PC-3 (cell line): ENCODE data around the gene LPXN. TPM values are rescaled to one million over a fixed set of nuclear protein-coding genes. Genes with fewer than 3 reads are reported as not detected.

Source experiments
- ATAC-seq: fragments of 200-7000 bp; cut with Tn5 transposase; 2 replicates; pipeline ENCODE4 v1.9.1; 2020; ENCODE audit warnings: mild to moderate bottlenecking, moderate library complexity
- BruUV-seq: library from RNA; stranded (reverse); fragments of 400-500 nt; replicated peaks from 2 replicates; lab custom pipeline; 2021; lab: Mats Ljungman, UMichigan
- CTCF ChIA-PET: fragments of 300-600 bp; sonication (Branson Sonifier 250); formaldehyde crosslinking; loops from one replicate; lab custom pipeline; 2022; ENCODE audit warnings: antibody characterized with exemption; lab: Charles Lee
- POLR2A ChIA-PET: fragments of 300-600 bp; sonication (Branson Sonifier 250); formaldehyde crosslinking; loops from one replicate; lab custom pipeline; 2022; ENCODE audit warnings: antibody characterized with exemption; ENCODE audit not compliant: unreplicated experiment; lab: Charles Lee
- DNase-seq: peaks from one replicate; pipeline ENCODE4 v3.0.0-alpha.2; 2015
- H2AFZ ChIP-seq: fragments of 300-600 bp; sonication (generic); 2 replicates; pipeline ENCODE4 v1.6.0; 2016; ENCODE audit warnings: antibody characterized with exemption, low read length
- H3F3A ChIP-seq: fragments of 300-600 bp; sonication (generic); one replicate; pipeline ENCODE4 v1.6.0; 2017; ENCODE audit warnings: antibody characterized with exemption, low read length, control low read depth, mild to moderate bottlenecking; ENCODE audit not compliant: unreplicated experiment
- H3K27ac ChIP-seq: fragments of 300-600 bp; sonication (generic); 2 replicates; pipeline ENCODE4 v1.5.1; 2016; ENCODE audit warnings: mild to moderate bottlenecking, low read length
- H3K27me3 ChIP-seq: fragments of 300-600 bp; sonication (generic); 2 replicates; pipeline ENCODE4 v1.6.1; 2016; ENCODE audit warnings: low read length, mixed read lengths
- H3K36me3 ChIP-seq: fragments of 300-600 bp; sonication (generic); 2 replicates; pipeline ENCODE4 v1.6.1; 2016; ENCODE audit warnings: low read depth, mixed run types, low read length, mixed read lengths
- H3K4me1 ChIP-seq: fragments of 300-600 bp; sonication (generic); 2 replicates; pipeline ENCODE4 v1.5.1; 2016; ENCODE audit warnings: low read length; ENCODE audit not compliant: insufficient read depth
- H3K4me2 ChIP-seq: fragments of 300-600 bp; sonication (generic); 2 replicates; pipeline ENCODE4 v1.6.0; 2016; ENCODE audit warnings: low read length
- H3K4me3 ChIP-seq: fragments of 300-600 bp; sonication (generic); 2 replicates; pipeline ENCODE4 v1.5.1; 2016; ENCODE audit warnings: mild to moderate bottlenecking, low read length, mixed read lengths
- H3K79me2 ChIP-seq: fragments of 300-600 bp; sonication (generic); 2 replicates; pipeline ENCODE4 v1.6.1; 2017; ENCODE audit warnings: low read length, mixed read lengths
- H3K9ac ChIP-seq: fragments of 300-600 bp; sonication (generic); 2 replicates; pipeline ENCODE4 v1.6.0; 2016; ENCODE audit warnings: mild to moderate bottlenecking, low read length
- H3K9me2 ChIP-seq: fragments of 300-600 bp; sonication (generic); replicated peaks from 2 replicates; pipeline ENCODE4 v1.6.1; 2016; ENCODE audit warnings: mixed run types, low read length, mixed read lengths
- H3K9me3 ChIP-seq: fragments of 300-600 bp; sonication (generic); 2 replicates; pipeline ENCODE4 v1.6.1; 2016; ENCODE audit warnings: low read length, mixed read lengths
- H4K20me1 ChIP-seq: fragments of 300-600 bp; sonication (generic); 2 replicates; pipeline ENCODE4 v1.6.1; 2016; ENCODE audit warnings: low read length, mixed read lengths
- EZH2 ChIP-seq: fragments of 300-600 bp; sonication (generic); IDR thresholded peaks from one replicate; pipeline ENCODE4 v1.6.1; 2017; ENCODE audit warnings: antibody characterized with exemption, mild to moderate bottlenecking, low read length; ENCODE audit not compliant: unreplicated experiment
- EZH2phosphoT487 ChIP-seq: fragments of 300-600 bp; sonication (generic); IDR thresholded peaks from 2 replicates; pipeline ENCODE4 v1.6.1; 2018; ENCODE audit warnings: mild to moderate bottlenecking, antibody characterized with exemption, low read length, borderline replicate concordance
- intact Hi-C: fragments of 100-400 bp; cut with micrococcal nuclease; formaldehyde crosslinking; loops from 2 replicates; pipeline ENCODE4 v1.9.0; 2023
- total RNA-seq: library from RNA; depleted of rRNA; stranded (reverse); fragments of >200 nt; gene quantifications from 2 replicates; pipeline ENCODE4 v1.2.3, GENCODE V29; 2014
- TF ChIP-seq, protein P1 (sequence below): fragments of 300-600 bp; sonication (generic); conservative IDR thresholded peaks from 2 replicates; pipeline ENCODE4 v1.5.1; 2017; ENCODE audit warnings: antibody characterized with exemption, low read depth, mild to moderate bottlenecking, low read length

LPXN gene
- total RNA-seq, 1 experiment from 2014 or later, result 12.1 TPM

DNA sequence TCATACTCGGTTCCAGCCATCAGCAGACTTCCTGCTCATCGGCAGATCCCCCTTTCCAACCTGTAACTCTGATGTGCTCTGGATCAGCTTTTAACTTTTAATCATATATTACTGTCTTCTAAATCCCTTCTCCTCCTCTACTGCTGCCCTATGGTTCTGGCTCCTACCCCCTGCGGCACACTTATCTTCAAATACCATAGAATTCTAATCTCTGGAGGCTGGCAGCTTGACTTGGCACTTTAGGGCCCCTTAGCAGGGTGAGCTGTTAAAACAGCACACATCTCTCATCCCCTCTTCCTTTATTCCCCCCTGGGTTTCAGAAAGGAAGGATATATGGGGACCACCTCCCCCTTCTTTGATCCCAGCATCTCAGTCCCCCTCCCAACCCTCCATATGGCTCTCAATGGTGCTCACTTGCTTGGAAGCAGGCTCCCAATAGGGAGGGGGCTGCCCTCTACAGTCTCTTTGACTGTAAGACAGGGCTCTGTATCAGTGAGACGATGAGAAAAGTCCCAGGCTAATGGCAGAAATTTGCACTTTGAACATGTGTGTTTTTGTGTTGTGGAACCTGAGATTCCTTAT, 42.4 kb upstream of the LPXN start:
- Histone ChIP-seq H3K9me3 (no peaks in the 10 kb centered on the region), H3K9ac (no peak overlapping the region), H3K4me2 (no peak overlapping the region), H3K9me2 (no peaks in the 10 kb centered on the region), H3K27me3 (no peaks in the 10 kb centered on the region), H2AFZ (no peak overlapping the region), H3K4me1 (peaks cover 22% of the 10 kb centered on the region), H3K36me3 (peaks cover 94% of the 10 kb centered on the region), H3F3A (peaks cover 9% of the 10 kb centered on the region), H3K79me2 (peaks cover 13% of the 10 kb centered on the region; the same call in 1 of the 2 replicates), H3K27ac (no peak overlapping the region), H4K20me1 (peaks cover 27% of the 10 kb centered on the region), H3K4me3 (no peak overlapping the region)
- DNase-seq (no peak), ATAC-seq (no peak)
- POLR2A ChIA-PET, result no interaction called here
- intact Hi-C loops, result no loop called here
- BruUV-seq, result TSS peak; percentile 11
- TF ChIP-seq, protein P1, sequence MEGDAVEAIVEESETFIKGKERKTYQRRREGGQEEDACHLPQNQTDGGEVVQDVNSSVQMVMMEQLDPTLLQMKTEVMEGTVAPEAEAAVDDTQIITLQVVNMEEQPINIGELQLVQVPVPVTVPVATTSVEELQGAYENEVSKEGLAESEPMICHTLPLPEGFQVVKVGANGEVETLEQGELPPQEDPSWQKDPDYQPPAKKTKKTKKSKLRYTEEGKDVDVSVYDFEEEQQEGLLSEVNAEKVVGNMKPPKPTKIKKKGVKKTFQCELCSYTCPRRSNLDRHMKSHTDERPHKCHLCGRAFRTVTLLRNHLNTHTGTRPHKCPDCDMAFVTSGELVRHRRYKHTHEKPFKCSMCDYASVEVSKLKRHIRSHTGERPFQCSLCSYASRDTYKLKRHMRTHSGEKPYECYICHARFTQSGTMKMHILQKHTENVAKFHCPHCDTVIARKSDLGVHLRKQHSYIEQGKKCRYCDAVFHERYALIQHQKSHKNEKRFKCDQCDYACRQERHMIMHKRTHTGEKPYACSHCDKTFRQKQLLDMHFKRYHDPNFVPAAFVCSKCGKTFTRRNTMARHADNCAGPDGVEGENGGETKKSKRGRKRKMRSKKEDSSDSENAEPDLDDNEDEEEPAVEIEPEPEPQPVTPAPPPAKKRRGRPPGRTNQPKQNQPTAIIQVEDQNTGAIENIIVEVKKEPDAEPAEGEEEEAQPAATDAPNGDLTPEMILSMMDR, result peak; percentile 32; the same call in 1 of the 2 replicates
- TF ChIP-seq EZH2, result no peak
- TF ChIP-seq EZH2phosphoT487, result no peak
- CTCF ChIA-PET, result no interaction called here

DNA sequence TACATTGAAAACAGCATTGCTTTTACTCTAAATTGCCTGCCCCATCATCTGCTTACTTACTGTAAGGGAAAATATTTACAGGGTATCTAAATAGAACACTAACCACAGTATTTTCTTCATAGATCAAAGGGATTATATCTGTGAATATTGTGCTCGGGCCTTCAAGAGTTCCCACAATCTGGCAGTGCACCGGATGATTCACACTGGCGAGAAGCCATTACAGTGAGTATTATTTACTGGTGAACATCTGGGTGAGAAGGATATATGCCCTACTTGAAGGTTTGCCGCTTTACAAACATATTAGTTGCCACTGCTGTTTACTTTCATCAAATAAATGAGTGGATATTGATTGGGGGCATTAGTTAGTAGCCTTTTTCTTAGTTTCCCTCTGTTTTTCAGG, 40.9 kb upstream of the LPXN start:
- no TSS peak for BruUV-seq

More for the DNA sequence above, 40.9 kb upstream of the LPXN start:
- peak; percentile 98 for ATAC-seq
- intact Hi-C loops, result loop anchor here (1.0 kb wide), 1 partner anchor 37 kb away; the partner anchor contains the start of gene ZFP91
- Histone ChIP-seq H3F3A (peaks cover 9% of the 10 kb centered on the region), H2AFZ (no peak overlapping the region), H3K4me2 (peak overlapping the region; percentile 17; the same call in 1 of the 2 replicates), H3K4me1 (peaks cover 22% of the 10 kb centered on the region), H3K9me3 (no peaks in the 10 kb centered on the region), H3K79me2 (peaks cover 13% of the 10 kb centered on the region; the same call in 1 of the 2 replicates), H3K9me2 (no peaks in the 10 kb centered on the region), H3K27ac (peak overlapping the region; percentile 19; the same call in 1 of the 2 replicates), H3K9ac (no peak overlapping the region), H3K4me3 (no peak overlapping the region), H3K36me3 (peaks cover 94% of the 10 kb centered on the region), H3K27me3 (no peaks in the 10 kb centered on the region), H4K20me1 (peaks cover 27% of the 10 kb centered on the region)
- DNase-seq, result peak; percentile 96
- TF ChIP-seq EZH2phosphoT487 (no peak), EZH2 (no peak)
- TF ChIP-seq, protein P1, result no peak
- ChIA-PET CTCF (no interaction called here), POLR2A (no interaction called here)
